SHP77 treated with DMSO at 0.1 percent for 48 hours (cell line): ENCODE measurements around the gene FTSJ3.
A peak's percentile ranks its signal among the peaks of the same experiment; 100 is the strongest.

ENCODE experiments used
- DNase-seq: peaks from one replicate; lab custom pipeline; 2025; lab: John Stamatoyannopoulos, UW

The FTSJ3 gene

DNA sequence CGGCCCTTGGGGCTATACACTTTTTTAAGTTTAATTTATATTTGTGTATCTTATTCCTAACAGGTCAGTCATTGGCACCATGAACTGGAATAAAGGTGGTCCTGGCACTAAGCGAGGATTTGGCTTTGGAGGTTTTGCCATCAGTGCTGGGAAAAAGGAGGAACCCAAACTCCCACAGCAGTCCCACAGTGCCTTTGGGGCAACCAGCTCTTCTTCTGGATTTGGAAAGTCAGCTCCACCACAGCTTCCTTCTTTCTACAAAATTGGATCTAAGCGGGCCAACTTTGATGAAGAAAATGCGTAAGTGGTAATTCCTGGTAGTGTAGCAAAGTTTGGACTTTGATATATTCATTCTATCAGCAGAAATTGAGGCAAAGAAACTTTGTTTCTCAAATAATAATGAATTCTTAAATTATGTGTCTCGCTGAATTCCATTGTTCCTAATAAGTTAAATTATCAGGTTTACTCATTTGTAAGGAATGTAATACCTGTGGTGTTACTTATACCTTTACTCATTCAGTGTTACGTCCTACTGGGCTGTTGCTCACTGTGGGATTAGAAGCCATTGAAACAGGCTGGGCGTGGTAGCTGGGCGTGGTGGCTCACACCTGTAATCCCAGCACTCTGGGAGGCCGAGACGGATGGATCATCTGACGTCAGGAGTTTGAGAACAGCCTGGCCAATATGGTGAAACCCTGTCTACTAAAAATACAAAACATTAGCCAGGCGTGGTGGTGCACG lies 40.3 kb downstream of the FTSJ3 start:
- no peak for DNase-seq

GRCh38 chr17:63786117-63786516 lies 41.3 kb downstream of the FTSJ3 start:
- DNase-seq: no peak

DNA sequence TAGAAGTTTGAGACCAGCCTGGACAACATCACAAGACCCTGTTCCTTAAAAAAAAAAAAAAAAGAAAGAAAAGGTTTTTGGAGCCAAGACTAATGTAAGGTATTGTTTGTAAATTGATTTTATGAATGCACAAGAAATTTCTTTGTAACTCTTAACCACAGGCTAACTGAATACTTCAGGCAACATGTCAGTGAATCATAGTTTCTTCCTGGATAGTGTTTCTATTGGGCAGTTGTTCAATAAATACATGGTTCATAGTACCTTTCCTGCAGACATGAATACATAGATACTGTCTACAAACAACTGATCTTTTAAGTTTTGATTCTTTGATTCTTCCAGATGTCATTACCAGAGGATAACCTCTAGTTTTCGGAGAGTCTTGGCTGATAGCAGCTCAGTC lies 41.9 kb downstream of the FTSJ3 start:
- no peak for DNase-seq

GRCh38 chr17:63783522-63783921 lies 43.9 kb downstream of the FTSJ3 start:
- DNase-seq: no peak

DNA sequence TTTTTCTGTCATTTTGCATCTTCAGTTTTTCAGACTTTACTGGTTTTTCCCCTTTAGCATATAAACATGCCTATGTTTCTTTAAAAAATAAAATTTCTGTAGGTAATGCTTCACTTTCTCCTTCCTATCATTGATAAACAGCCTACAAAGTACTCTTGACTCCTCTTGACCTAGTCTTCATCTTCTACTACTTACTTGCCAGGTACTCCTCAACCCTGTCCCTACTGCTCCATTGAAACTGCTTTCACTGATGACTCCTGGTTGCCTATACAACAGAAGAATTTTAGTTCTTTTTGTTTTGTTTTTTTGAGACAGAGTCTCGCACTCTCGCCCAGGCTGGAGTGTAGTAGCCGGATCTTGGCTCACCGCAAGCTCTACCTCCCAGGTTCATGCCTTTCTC lies 46.5 kb downstream of the FTSJ3 start:
- DNase-seq: no peak

- no peak for DNase-seq
Observed at GRCh38 chr17:63780507-63780906, 47.0 kb downstream of the FTSJ3 start.

- DNase-seq: no peak
Observed at GRCh38 chr17:63775420-63775819, 52.0 kb downstream of the FTSJ3 start.

DNA sequence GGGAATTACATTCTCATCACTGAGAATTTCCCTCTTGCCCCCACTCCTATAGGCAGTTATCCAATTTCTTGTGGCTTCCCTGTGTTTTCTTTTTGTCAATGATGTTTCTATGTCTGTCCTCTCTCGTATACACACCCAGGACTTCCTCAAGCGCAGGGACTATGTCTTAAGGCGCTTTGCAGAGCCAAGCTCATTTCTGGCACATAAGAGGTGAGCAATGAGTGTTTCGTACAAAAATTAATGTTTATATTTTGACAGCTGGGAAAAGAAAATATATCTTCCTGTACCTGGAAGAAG lies 52.5 kb downstream of the FTSJ3 start:
- no peak for DNase-seq

GRCh38 chr17:63774141-63774968 lies 53.1 kb downstream of the FTSJ3 start, which contains the start of gene DDX42:
Gene DDX42 (plus strand): TSS chr17:63774170. CDS start chr17:63787050, 12,880 bp downstream.
- no peak for DNase-seq

GRCh38 chr17:63773272-63774140 lies 54.0 kb downstream of the FTSJ3 start, which contains the start of gene CCDC47:
Gene CCDC47 (minus strand): TSS chr17:63773597. CDS start chr17:63766175, 7,422 bp downstream.
- peak; percentile 96 for DNase-seq

- no peak for DNase-seq
Observed at GRCh38 chr17:63772801-63773271, 54.6 kb downstream of the FTSJ3 start.
